ENCODE results near the gene RNF115.
A peak's percentile ranks its signal among the peaks of the same experiment; 100 is the strongest.
"Not testable (repeated sequence)": the region's sequence is repeated elsewhere in the genome, so short reads cannot be mapped to it uniquely, and the experiment has no call there.

The RNF115 gene

GRCh38 chr1:145804235-145805045 lies 19.5 kb downstream of the RNF115 start:
- DNase-seq (ENCODE audit: insufficient read length, low spot score) (no peak), FAIRE-seq (no peak)
- TF ChIP-seq CTCF (IDR thresholded peaks at IDR 0.05; ENCODE audit: insufficient read depth, missing control alignments) = no peak

DNA sequence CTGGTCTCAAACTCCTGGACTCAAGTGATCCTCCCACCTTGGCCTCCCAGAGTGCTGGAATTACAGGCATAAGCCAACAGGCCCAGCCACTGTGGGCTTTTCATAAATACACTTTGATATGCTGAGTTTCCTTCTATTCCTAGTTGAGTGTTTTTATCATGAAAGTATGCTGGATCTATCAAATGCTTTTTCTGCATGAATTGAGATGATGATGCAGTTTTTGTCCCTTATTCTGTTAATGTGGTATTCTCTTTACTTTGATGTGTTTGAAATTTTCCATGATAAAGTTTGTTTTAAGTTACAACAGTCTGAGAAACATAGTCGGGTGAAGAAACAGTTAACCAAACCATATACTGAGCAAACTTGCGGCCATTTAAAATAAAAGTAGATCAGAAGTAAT lies 24.1 kb downstream of the RNF115 start:
- DNase-seq (ENCODE audit: insufficient read length, low spot score) = no peak
- no peak for TF ChIP-seq CTCF (IDR thresholded peaks at IDR 0.05; ENCODE audit: insufficient read depth, missing control alignments)
- FAIRE-seq = peak; percentile 25

DNA sequence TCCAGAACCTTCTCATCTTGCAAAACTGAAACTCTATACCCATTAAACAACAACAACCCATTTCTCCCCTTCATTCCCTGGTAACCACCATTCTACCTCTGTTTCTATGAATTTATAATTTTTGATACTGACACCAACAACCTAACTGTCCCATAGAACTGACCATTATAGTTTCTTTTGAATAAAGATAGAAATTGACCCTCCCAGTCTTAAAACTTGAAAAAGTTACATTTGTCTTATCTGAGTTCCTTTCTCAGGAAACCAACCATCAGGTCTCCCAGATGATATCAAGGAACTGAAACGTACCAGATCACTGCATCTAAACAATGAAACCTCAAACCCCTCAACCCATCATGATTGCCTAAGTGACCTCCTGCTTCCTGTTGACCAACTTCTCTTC lies 27.1 kb downstream of the RNF115 start:
- TF ChIP-seq CTCF (IDR thresholded peaks at IDR 0.05; ENCODE audit: insufficient read depth, missing control alignments) = no peak
- FAIRE-seq (no peak), DNase-seq (ENCODE audit: insufficient read length, low spot score) (no peak)

GRCh38 chr1:145795257-145795881 lies 28.5 kb downstream of the RNF115 start:
- no peak for FAIRE-seq
- no peak for TF ChIP-seq CTCF (IDR thresholded peaks at IDR 0.05; ENCODE audit: insufficient read depth, missing control alignments)
- no peak for DNase-seq (ENCODE audit: insufficient read length, low spot score)

DNA sequence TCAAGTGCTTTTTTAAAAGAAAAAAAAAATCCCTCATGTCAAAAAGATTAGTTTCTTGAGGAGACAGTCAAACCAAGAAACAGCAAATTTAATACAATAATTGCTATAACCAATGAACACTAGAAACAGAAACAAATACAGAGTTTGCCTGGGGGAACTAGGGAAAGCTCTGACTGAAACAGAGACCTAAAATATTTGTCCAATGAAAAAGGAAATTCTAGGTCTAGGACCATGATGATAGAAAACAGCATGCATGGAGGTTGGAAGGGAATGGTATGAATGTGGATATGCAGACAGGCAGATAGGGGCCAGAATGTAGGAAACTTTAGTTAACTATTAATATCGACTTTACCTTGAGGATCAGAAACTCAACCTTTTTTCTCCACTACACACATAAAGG lies 31.4 kb downstream of the RNF115 start:
- no peak for TF ChIP-seq CTCF (IDR thresholded peaks at IDR 0.05; ENCODE audit: insufficient read depth, missing control alignments)
- DNase-seq (ENCODE audit: insufficient read length, low spot score) = no peak
- FAIRE-seq = no peak

- DNase-seq (ENCODE audit: insufficient read length, low spot score); FAIRE-seq: not testable (repeated sequence)
Observed at GRCh38 chr1:145791860-145792259, 32.0 kb downstream of the RNF115 start.

GRCh38 chr1:145788580-145788979 lies 35.3 kb downstream of the RNF115 start:
- no peak for DNase-seq (ENCODE audit: insufficient read length, low spot score)
- FAIRE-seq = no peak
- TF ChIP-seq CTCF (IDR thresholded peaks at IDR 0.05; ENCODE audit: insufficient read depth, missing control alignments) = no peak
